ENCODE measurements around the gene CST7.

DNA sequence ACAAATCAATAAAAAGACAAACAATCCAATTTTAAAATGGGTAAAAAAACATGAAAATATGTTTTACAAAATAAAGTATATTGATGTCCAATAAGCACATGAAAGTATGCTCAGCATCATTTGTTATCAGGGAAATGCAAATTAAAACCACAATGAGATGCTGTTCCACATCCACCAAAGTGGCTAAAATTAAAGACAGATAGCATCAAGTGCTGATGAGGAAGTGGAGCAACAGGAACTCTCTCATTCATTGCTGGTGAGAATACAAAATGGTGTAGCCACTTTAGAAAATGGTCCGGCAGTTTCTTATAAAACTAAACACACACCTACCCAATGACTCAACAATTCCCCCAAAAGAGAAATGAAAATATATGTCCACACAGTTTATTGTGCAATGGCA lies 42.3 kb upstream of the CST7 start:
- no peak for TF ChIP-seq CTCF (conservative IDR thresholded peaks at IDR 0.05; ENCODE audit: low read length)
- TF ChIP-seq EZH2phosphoT487 (IDR thresholded peaks at IDR 0.05; ENCODE audit: borderline replicate concordance) = no peak
